ENCODE measurements around the gene GTF3A. TPM values are rescaled to one million over a fixed set of nuclear protein-coding genes. Genes with fewer than 3 reads are reported as not detected.

Gene GTF3A
- total RNA-seq, 1 experiment from 2014 or later = 95.0 TPM

- DNase-seq = no peak
- no TSS peak for BruUV-seq (replicated peaks)
- TF ChIP-seq, protein P1, sequence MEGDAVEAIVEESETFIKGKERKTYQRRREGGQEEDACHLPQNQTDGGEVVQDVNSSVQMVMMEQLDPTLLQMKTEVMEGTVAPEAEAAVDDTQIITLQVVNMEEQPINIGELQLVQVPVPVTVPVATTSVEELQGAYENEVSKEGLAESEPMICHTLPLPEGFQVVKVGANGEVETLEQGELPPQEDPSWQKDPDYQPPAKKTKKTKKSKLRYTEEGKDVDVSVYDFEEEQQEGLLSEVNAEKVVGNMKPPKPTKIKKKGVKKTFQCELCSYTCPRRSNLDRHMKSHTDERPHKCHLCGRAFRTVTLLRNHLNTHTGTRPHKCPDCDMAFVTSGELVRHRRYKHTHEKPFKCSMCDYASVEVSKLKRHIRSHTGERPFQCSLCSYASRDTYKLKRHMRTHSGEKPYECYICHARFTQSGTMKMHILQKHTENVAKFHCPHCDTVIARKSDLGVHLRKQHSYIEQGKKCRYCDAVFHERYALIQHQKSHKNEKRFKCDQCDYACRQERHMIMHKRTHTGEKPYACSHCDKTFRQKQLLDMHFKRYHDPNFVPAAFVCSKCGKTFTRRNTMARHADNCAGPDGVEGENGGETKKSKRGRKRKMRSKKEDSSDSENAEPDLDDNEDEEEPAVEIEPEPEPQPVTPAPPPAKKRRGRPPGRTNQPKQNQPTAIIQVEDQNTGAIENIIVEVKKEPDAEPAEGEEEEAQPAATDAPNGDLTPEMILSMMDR (IDR thresholded peaks at IDR 0.05; ENCODE audit: unreplicated experiment) = no peak
- no peaks in the 10 kb centered on the region for H3K36me3 Mint-ChIP-seq (ENCODE audit: insufficient read depth, unreplicated experiment)
- intact Hi-C loops (cut with micrococcal nuclease; ENCODE audit: unreplicated experiment) = no loop called here
- no peaks in the 10 kb centered on the region for H3K27me3 Mint-ChIP-seq (ENCODE audit: unreplicated experiment)
- H3K4me1 Mint-ChIP-seq (ENCODE audit: low read depth, unreplicated experiment) = peaks cover 15% of the 10 kb centered on the region
- peak overlapping the region; percentile 1 for H3K4me3 Mint-ChIP-seq (ENCODE audit: low read depth, unreplicated experiment)
- CTCF ChIA-PET = no interaction called here
- no peaks in the 10 kb centered on the region for H3K9me3 Mint-ChIP-seq (ENCODE audit: low read depth, unreplicated experiment)
- no peak overlapping the region for H3K27ac Mint-ChIP-seq (ENCODE audit: unreplicated experiment)
Observed at GRCh38 chr13:27442071-27442647, 17.7 kb downstream of the GTF3A start.

DNA sequence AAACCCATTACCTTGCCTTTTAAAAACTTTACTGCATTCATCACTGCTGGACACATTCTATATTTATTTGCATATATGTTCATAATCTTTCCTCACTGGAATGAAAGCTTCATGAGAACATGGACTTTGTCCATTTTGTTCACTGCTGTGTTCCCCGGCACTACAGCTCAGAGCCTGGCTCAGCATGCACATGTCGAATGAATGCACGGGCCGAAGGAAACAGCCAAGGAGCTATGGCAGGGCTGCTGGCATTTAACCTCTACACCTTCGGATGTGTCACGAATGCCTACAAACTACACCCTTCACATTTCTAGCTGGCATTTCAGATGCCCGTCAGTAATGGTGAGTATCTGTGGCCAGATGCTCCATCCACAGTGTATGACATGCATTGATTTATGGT is 18.4 kb downstream of the GTF3A start:
- H3K4me3 Mint-ChIP-seq (ENCODE audit: low read depth, unreplicated experiment) = peak overlapping the region; percentile 1
- no peaks in the 10 kb centered on the region for H3K36me3 Mint-ChIP-seq (ENCODE audit: insufficient read depth, unreplicated experiment)
- TF ChIP-seq, protein P1 (IDR thresholded peaks at IDR 0.05; ENCODE audit: unreplicated experiment) = no peak
- H3K4me1 Mint-ChIP-seq (ENCODE audit: low read depth, unreplicated experiment) = peaks cover 15% of the 10 kb centered on the region
- no peaks in the 10 kb centered on the region for H3K27me3 Mint-ChIP-seq (ENCODE audit: unreplicated experiment)
- BruUV-seq (replicated peaks) = no TSS peak
- H3K27ac Mint-ChIP-seq (ENCODE audit: unreplicated experiment) = no peak overlapping the region
- no peak for DNase-seq
- intact Hi-C loops (cut with micrococcal nuclease; ENCODE audit: unreplicated experiment) = no loop called here
- H3K9me3 Mint-ChIP-seq (ENCODE audit: low read depth, unreplicated experiment) = no peaks in the 10 kb centered on the region
- CTCF ChIA-PET = interaction anchor here (0.6 kb wide), 1 partner anchor 620 kb away, joined by 6 read pairs; no protein-coding TSS in a partner anchor

DNA sequence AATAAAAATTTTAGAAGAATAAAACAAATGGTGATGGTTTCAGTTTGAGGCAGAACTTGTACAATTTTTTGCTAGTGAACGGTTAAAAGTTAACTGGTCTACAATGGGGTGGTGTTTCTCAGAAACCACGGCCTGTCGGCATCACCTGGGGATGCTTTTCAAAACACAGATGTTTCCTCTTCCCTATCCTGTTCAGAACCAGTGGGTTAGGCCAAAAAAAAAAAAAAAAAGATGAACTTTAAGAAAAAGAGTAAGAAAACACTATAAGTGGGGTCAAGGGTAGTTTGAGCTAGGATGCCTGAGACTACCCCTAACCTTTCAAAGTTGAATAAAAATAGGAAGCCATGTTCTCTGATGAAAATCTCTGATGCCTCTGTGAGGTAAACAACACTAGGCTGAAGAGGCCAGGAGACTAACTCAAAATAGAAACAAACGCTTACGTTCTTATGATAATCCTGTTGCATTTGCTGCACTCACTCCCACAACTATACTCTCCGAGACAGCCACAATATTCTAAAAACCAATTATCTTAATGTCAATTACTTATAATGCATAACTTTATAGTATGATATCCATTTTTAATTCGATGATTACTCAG is 22.7 kb downstream of the GTF3A start:
- intact Hi-C loops (cut with micrococcal nuclease; ENCODE audit: unreplicated experiment) = no loop called here
- Mint-ChIP-seq H3K27ac (ENCODE audit: unreplicated experiment) (no peak overlapping the region), H3K9me3 (ENCODE audit: low read depth, unreplicated experiment) (no peaks in the 10 kb centered on the region), H3K4me3 (ENCODE audit: low read depth, unreplicated experiment) (no peak overlapping the region), H3K4me1 (ENCODE audit: low read depth, unreplicated experiment) (peaks cover 9% of the 10 kb centered on the region), H3K27me3 (ENCODE audit: unreplicated experiment) (no peaks in the 10 kb centered on the region), H3K36me3 (ENCODE audit: insufficient read depth, unreplicated experiment) (peaks cover 26% of the 10 kb centered on the region)
- TF ChIP-seq, protein P1 (IDR thresholded peaks at IDR 0.05; ENCODE audit: unreplicated experiment) = no peak
- DNase-seq = no peak
- BruUV-seq (replicated peaks) = no TSS peak
- CTCF ChIA-PET = no interaction called here

DNA sequence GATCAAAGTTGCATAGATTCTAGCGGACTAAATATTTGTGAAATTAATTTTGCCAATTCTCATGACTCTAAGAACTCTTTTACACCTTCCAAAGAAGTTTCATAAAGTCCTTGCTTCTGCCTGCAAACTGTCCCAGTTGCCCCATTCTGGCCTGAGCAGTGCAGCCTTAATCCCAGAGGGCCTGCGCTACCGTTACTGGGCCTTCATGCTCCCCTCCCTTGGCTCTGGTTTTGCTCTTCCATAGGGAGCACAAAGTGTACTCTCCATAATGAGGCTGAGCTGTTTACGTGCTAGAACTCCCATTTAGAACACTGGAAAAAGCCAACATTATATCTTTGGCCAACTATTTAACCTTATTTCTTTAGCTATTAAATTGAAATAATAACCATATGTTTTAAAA is 23.9 kb downstream of the GTF3A start:
- H3K4me3 Mint-ChIP-seq (ENCODE audit: low read depth, unreplicated experiment) = no peak overlapping the region
- no peak overlapping the region for H3K27ac Mint-ChIP-seq (ENCODE audit: unreplicated experiment)
- no peaks in the 10 kb centered on the region for H3K4me1 Mint-ChIP-seq (ENCODE audit: low read depth, unreplicated experiment)
- H3K27me3 Mint-ChIP-seq (ENCODE audit: unreplicated experiment) = no peaks in the 10 kb centered on the region
- intact Hi-C loops (cut with micrococcal nuclease; ENCODE audit: unreplicated experiment) = no loop called here
- H3K36me3 Mint-ChIP-seq (ENCODE audit: insufficient read depth, unreplicated experiment) = peaks cover 26% of the 10 kb centered on the region
- no peaks in the 10 kb centered on the region for H3K9me3 Mint-ChIP-seq (ENCODE audit: low read depth, unreplicated experiment)
- no peak for DNase-seq
- CTCF ChIA-PET = no interaction called here
- no TSS peak for BruUV-seq (replicated peaks)
- TF ChIP-seq, protein P1 (IDR thresholded peaks at IDR 0.05; ENCODE audit: unreplicated experiment) = no peak

Measured in Calu3 (cell line).